GM18517 (cell line): ENCODE results near the gene METTL25B.
"Not testable (repeated sequence)": the region's sequence is repeated elsewhere in the genome, so short reads cannot be mapped to it uniquely, and the experiment has no call there.

ENCODE experiments used
- ATAC-seq: cut with Tn5 transposase; IDR thresholded peaks from one replicate; pipeline ENCODE4 v1.9.1; 2021; ENCODE audit warnings: mild to moderate bottlenecking, moderate library complexity; ENCODE audit not compliant: unreplicated experiment

Gene METTL25B

GRCh38 chr1:156746728-156747631, 18.7 kb downstream of the METTL25B start:
- no peak for ATAC-seq

- no peak for ATAC-seq
Measured at GRCh38 chr1:156747742-156748669, 19.7 kb downstream of the METTL25B start.

- ATAC-seq, result no peak
Measured at GRCh38 chr1:156748670-156749418, 20.6 kb downstream of the METTL25B start.

GRCh38 chr1:156749419-156750118, 21.3 kb downstream of the METTL25B start:
- no peak for ATAC-seq

GRCh38 chr1:156750191-156750672, 22.0 kb downstream of the METTL25B start:
- no peak for ATAC-seq

GRCh38 chr1:156750711-156751450, 22.6 kb downstream of the METTL25B start:
- no peak for ATAC-seq

- ATAC-seq, result peak; percentile 6
Measured at GRCh38 chr1:156751451-156751756, 23.1 kb downstream of the METTL25B start, which contains the start of gene HDGF. TSS of gene HDGF (minus strand) at chr1:156751675. CDS start at chr1:156751429, 246 bp downstream.

- peak; percentile 52 for ATAC-seq
Measured at GRCh38 chr1:156751757-156752481, 23.6 kb downstream of the METTL25B start.

GRCh38 chr1:156752843-156753482, 24.7 kb downstream of the METTL25B start:
- ATAC-seq, result no peak

- ATAC-seq, result no peak
Measured at GRCh38 chr1:156754219-156754618, 25.9 kb downstream of the METTL25B start.

GRCh38 chr1:156755527-156755950, 27.3 kb downstream of the METTL25B start:
- no peak for ATAC-seq

- no peak for ATAC-seq
Measured at GRCh38 chr1:156756355-156756754, 28.1 kb downstream of the METTL25B start.

- ATAC-seq, result not testable (repeated sequence)
Measured at GRCh38 chr1:156757572-156758253, 29.4 kb downstream of the METTL25B start.

- ATAC-seq, result no peak
Measured at GRCh38 chr1:156760092-156760795, 32.0 kb downstream of the METTL25B start.

- no peak for ATAC-seq
Measured at GRCh38 chr1:156760796-156761104, 32.5 kb downstream of the METTL25B start.

GRCh38 chr1:156765136-156765535, 36.9 kb downstream of the METTL25B start:
- ATAC-seq, result not testable (repeated sequence)

GRCh38 chr1:156765666-156766065, 37.4 kb downstream of the METTL25B start:
- no peak for ATAC-seq
